SK-N-SH (cell line): ENCODE data around the gene SLC22A14.

Experiments used
- CTCF ChIP-seq: fragments of 200-600 bp; sonication (generic); IDR thresholded peaks from 2 replicates; pipeline ENCODE4 v1.6.1; 2017; ENCODE audit warnings: antibody characterized with exemption, mild to moderate bottlenecking, moderate library complexity
- EZH2phosphoT487 ChIP-seq: fragments of 200-600 bp; sonication (generic); IDR thresholded peaks from 2 replicates; pipeline ENCODE4 v1.6.1; 2017; ENCODE audit warnings: low read depth, mixed run types, mild to moderate bottlenecking, antibody characterized with exemption, moderate library complexity, borderline replicate concordance
- FOXJ3 ChIP-seq: sonication (generic); formaldehyde crosslinking; IDR thresholded peaks from 2 replicates; pipeline ENCODE4 v1.5.1; 2020; ENCODE audit warnings: mild to moderate bottlenecking, missing genetic modification reagents
- FOXM1 ChIP-seq: IDR thresholded peaks from 2 replicates; pipeline ENCODE4 v1.4.0; 2012; ENCODE audit warnings: low read depth, mild to moderate bottlenecking
- IRF3 ChIP-seq: fragments of 150-350 bp; IDR thresholded peaks from 2 replicates; pipeline ENCODE4 v1.6.1; 2016; ENCODE audit warnings: mild to moderate bottlenecking, low read depth, low read length
- PBX3 ChIP-seq: IDR thresholded peaks from 2 replicates; pipeline ENCODE4; 2012
- RAD21 ChIP-seq: IDR thresholded peaks from 2 replicates; pipeline ENCODE4 v1.6.1; 2012; ENCODE audit warnings: mild to moderate bottlenecking, low read length
- REST ChIP-seq: IDR thresholded peaks from 2 replicates; pipeline ENCODE4 v1.6.1; 2012; ENCODE audit warnings: mild to moderate bottlenecking, low read depth, low read length, moderate library complexity
- TAF1 ChIP-seq: IDR thresholded peaks from 2 replicates; pipeline ENCODE4 v1.6.1; 2012; ENCODE audit warnings: low read depth, mild to moderate bottlenecking, low read length, moderate library complexity, borderline replicate concordance

GRCh38 chr3:38318766-38319671 lies 36.9 kb downstream of the SLC22A14 start:
- TF ChIP-seq FOXJ3 (CRISPR knock-in tag) (no peak), IRF3 (no peak), TAF1 (no peak), RAD21 (no peak), PBX3 (no peak), FOXM1 (no peak), EZH2phosphoT487 (no peak), CTCF (no peak), REST (no peak)
